LNCaP clone FGC (cell line): ENCODE measurements around the gene VPS18.

Experiments
- DNase-seq: peaks from one replicate; pipeline ENCODE4 v3.0.0-alpha.2; 2011; ENCODE audit warnings: low read depth
- H3K4me3 ChIP-seq: 2 replicates; pipeline ENCODE4 v1.5.1; 2011; ENCODE audit warnings: mild to moderate bottlenecking, low read depth, low read length, control low read depth
- CTCF ChIP-seq: IDR thresholded peaks from 2 replicates; pipeline ENCODE4 v1.5.1; 2012; ENCODE audit warnings: mild to moderate bottlenecking; ENCODE audit not compliant: control insufficient read depth, insufficient read depth; ENCODE audit errors: extremely low read depth

VPS18 gene

GRCh38 chr15:40909662-40910630, 15.7 kb downstream of the VPS18 start:
- DNase-seq = no peak
- no peak overlapping the region for H3K4me3 ChIP-seq
- TF ChIP-seq CTCF = no peak

DNA sequence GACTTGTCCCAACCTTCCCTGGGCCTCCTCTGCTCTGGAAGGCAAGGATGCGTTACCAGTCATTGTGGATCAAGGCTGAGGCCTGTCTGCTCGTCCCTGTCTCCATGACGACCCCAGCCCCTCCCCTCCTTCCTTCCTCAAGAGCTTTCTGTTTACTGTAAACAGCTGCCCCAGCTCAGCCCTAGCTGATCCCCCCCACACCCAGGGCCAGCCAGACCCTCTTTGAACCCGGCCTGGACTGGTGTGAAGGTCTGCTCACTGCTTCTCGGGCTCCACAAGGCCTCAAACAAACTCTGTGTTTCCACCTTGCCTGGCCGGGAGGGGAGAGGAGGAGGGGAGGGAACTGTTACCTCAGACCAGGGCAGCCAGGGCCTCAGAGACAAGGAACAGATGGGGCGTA, 16.9 kb downstream of the VPS18 start:
- TF ChIP-seq CTCF = no peak
- DNase-seq = no peak
- H3K4me3 ChIP-seq = no peak overlapping the region

GRCh38 chr15:40911693-40912092, 17.4 kb downstream of the VPS18 start:
- no peak overlapping the region for H3K4me3 ChIP-seq
- no peak for TF ChIP-seq CTCF
- no peak for DNase-seq

GRCh38 chr15:40912478-40912877, 18.2 kb downstream of the VPS18 start:
- no peak for DNase-seq
- TF ChIP-seq CTCF = no peak
- no peak overlapping the region for H3K4me3 ChIP-seq

- no peak overlapping the region for H3K4me3 ChIP-seq
- DNase-seq = no peak
- TF ChIP-seq CTCF = no peak
Observed at GRCh38 chr15:40914013-40914412, 19.8 kb downstream of the VPS18 start.

- DNase-seq = no peak
- H3K4me3 ChIP-seq = no peak overlapping the region
- TF ChIP-seq CTCF = 0 out of 2 replicates have a peak, but pooled peaks have one; percentile 20
Observed at GRCh38 chr15:40914486-40914885, 20.2 kb downstream of the VPS18 start.

DNA sequence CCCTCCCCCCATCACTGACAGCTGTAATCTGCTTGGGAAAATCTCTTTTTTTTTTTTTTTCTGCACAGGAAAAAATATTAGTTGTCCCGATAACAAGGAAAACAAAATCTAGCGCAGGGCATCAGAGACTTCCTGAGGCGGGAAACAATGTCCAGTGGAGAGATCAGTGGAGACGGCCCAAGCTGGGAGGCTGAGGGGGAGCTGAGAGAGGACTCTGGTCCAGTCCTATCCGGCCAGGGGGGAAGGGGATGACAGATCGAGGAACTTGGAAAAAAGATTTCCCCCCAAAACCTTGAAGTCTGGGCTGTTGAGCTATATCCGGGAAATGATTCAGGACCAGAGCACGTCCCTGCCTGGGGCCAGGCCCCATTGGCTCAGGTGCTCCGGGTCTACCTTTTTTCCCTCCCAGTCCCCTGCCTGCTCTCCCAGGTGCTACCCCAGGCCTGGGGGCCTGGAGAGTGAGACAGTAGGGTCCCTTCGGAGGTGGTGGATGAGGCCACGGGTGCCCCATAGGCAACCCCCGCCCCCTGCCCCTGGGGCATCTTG, 20.9 kb downstream of the VPS18 start:
- no peak for DNase-seq

More for the DNA sequence above, 20.9 kb downstream of the VPS18 start:
- no peak overlapping the region for H3K4me3 ChIP-seq
- no peak for TF ChIP-seq CTCF
